Measurements from ENCODE around the gene CALB2. TPM values are rescaled to one million over a fixed set of nuclear protein-coding genes. Genes with fewer than 3 reads are reported as not detected.

CALB2 gene
- total RNA-seq, 1 experiment from 2014 or later = 1.6 TPM

DNA sequence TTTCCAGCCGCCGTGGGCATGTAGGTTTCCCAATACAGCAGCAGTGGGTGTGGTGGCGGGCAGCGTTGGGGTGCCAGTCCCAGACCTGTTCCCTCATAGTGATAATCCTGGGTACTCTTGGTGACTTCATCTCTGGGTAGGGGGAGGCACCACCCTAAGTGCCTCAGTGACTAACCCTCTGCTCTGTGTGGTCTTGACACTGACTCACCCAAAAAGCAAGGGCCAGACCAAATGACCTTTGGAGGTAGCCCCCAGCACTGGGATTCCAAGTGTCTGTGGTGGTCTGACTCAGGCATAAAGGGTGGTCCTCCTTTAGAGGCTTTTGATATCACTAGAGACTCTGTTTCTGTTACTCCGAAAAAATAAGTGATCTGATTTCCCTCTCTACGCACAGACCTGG is 908 bp downstream of the CALB2 start (continued):
- TF ChIP-seq, protein P1, sequence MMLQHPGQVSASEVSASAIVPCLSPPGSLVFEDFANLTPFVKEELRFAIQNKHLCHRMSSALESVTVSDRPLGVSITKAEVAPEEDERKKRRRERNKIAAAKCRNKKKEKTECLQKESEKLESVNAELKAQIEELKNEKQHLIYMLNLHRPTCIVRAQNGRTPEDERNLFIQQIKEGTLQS (CRISPR knock-in tag; conservative IDR thresholded peaks at IDR 0.05) = no peak
- TF ChIP-seq, protein P2, sequence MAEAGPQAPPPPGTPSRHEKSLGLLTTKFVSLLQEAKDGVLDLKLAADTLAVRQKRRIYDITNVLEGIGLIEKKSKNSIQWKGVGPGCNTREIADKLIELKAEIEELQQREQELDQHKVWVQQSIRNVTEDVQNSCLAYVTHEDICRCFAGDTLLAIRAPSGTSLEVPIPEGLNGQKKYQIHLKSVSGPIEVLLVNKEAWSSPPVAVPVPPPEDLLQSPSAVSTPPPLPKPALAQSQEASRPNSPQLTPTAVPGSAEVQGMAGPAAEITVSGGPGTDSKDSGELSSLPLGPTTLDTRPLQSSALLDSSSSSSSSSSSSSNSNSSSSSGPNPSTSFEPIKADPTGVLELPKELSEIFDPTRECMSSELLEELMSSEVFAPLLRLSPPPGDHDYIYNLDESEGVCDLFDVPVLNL (CRISPR knock-in tag; IDR thresholded peaks at IDR 0.05; ENCODE audit: borderline replicate concordance, low read depth) = no peak
- TF ChIP-seq OVOL2 (CRISPR knock-in tag; IDR thresholded peaks at IDR 0.05; ENCODE audit: borderline replicate concordance) = no peak
- TF ChIP-seq, protein P3, sequence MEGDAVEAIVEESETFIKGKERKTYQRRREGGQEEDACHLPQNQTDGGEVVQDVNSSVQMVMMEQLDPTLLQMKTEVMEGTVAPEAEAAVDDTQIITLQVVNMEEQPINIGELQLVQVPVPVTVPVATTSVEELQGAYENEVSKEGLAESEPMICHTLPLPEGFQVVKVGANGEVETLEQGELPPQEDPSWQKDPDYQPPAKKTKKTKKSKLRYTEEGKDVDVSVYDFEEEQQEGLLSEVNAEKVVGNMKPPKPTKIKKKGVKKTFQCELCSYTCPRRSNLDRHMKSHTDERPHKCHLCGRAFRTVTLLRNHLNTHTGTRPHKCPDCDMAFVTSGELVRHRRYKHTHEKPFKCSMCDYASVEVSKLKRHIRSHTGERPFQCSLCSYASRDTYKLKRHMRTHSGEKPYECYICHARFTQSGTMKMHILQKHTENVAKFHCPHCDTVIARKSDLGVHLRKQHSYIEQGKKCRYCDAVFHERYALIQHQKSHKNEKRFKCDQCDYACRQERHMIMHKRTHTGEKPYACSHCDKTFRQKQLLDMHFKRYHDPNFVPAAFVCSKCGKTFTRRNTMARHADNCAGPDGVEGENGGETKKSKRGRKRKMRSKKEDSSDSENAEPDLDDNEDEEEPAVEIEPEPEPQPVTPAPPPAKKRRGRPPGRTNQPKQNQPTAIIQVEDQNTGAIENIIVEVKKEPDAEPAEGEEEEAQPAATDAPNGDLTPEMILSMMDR (IDR thresholded peaks at IDR 0.05) = no peak
- no peak for TF ChIP-seq MYBL2 (CRISPR knock-in tag; IDR thresholded peaks at IDR 0.05)
- no peak for TF ChIP-seq CBFB (CRISPR knock-in tag; IDR thresholded peaks at IDR 0.05; ENCODE audit: low read depth)
- no peak for TF ChIP-seq TCF7 (CRISPR knock-in tag; IDR thresholded peaks at IDR 0.05; ENCODE audit: low read depth)
- no peak for TF ChIP-seq CREM (CRISPR knock-in tag; IDR thresholded peaks at IDR 0.05)
- TF ChIP-seq ZNF219 (CRISPR knock-in tag; IDR thresholded peaks at IDR 0.05; ENCODE audit: borderline replicate concordance) = no peak

DNA sequence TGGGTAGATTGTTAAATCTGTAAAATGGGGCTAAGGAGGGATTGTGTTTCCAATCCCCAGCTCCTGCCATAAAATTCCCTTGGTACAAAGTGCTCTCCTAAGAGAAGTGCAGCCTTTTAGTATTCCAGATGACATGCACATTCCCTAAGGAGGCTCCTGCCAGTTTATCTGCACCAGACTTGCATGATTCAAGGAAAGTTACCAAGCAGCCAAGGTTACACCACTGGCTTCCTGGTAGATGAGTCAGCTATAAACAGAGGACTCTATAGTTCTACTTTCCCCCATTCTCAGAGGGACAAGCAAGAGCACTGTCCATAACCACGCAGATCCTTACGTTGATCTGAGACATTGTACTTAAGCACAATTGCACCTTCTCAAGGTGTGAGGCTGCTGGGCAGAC is 1.9 kb downstream of the CALB2 start:
- TF ChIP-seq RELA (CRISPR knock-in tag; IDR thresholded peaks at IDR 0.05; ENCODE audit: borderline replicate concordance) (no peak), NFYB (CRISPR knock-in tag; conservative IDR thresholded peaks at IDR 0.05; ENCODE audit: low read depth) (no peak), NFATC4 (CRISPR knock-in tag; IDR thresholded peaks at IDR 0.05) (no peak), ZNF263 (CRISPR knock-in tag; IDR thresholded peaks at IDR 0.05; ENCODE audit: low read depth) (no peak), MXD4 (CRISPR knock-in tag; IDR thresholded peaks at IDR 0.05; ENCODE audit: borderline replicate concordance) (no peak), NR1H2 (CRISPR knock-in tag; IDR thresholded peaks at IDR 0.05) (no peak)
- TF ChIP-seq, protein P4, sequence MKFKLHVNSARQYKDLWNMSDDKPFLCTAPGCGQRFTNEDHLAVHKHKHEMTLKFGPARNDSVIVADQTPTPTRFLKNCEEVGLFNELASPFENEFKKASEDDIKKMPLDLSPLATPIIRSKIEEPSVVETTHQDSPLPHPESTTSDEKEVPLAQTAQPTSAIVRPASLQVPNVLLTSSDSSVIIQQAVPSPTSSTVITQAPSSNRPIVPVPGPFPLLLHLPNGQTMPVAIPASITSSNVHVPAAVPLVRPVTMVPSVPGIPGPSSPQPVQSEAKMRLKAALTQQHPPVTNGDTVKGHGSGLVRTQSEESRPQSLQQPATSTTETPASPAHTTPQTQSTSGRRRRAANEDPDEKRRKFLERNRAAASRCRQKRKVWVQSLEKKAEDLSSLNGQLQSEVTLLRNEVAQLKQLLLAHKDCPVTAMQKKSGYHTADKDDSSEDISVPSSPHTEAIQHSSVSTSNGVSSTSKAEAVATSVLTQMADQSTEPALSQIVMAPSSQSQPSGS (CRISPR knock-in tag; IDR thresholded peaks at IDR 0.05; ENCODE audit: borderline replicate concordance, low read depth) = no peak
- TF ChIP-seq, protein P5, sequence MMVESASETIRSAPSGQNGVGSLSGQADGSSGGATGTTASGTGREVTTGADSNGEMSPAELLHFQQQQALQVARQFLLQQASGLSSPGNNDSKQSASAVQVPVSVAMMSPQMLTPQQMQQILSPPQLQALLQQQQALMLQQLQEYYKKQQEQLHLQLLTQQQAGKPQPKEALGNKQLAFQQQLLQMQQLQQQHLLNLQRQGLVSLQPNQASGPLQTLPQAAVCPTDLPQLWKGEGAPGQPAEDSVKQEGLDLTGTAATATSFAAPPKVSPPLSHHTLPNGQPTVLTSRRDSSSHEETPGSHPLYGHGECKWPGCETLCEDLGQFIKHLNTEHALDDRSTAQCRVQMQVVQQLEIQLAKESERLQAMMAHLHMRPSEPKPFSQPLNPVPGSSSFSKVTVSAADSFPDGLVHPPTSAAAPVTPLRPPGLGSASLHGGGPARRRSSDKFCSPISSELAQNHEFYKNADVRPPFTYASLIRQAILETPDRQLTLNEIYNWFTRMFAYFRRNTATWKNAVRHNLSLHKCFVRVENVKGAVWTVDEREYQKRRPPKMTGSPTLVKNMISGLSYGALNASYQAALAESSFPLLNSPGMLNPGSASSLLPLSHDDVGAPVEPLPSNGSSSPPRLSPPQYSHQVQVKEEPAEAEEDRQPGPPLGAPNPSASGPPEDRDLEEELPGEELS (CRISPR knock-in tag; IDR thresholded peaks at IDR 0.05) = no peak

More for the DNA sequence above, 1.9 kb downstream of the CALB2 start:
- Mint-ChIP-seq H3K27me3 (ENCODE audit: low read depth) (peaks cover 34% of the 10 kb centered on the region), H3K36me3 (no peaks in the 10 kb centered on the region), H3K27ac (no peak overlapping the region), H3K4me3 (no peak overlapping the region), H3K9me3 (no peaks in the 10 kb centered on the region), H3K4me1 (peaks cover 11% of the 10 kb centered on the region)
- no peak for ATAC-seq
- ChIA-PET POLR2A (no interaction called here), CTCF (interaction anchor here (1.1 to 2.3 kb wide), 3 partner anchors 49 to 111 kb away, joined by 3 to 9 read pairs (median 5); no protein-coding TSS in a partner anchor)
- DNase-seq (ENCODE audit: low spot score) = no peak

Data from WTC11 (cell line).